CD4-positive, alpha-beta T cell treated with Interleukin-6 at 100 ng/mL for 8 hours (primary cell): ENCODE measurements around the gene GNPTG.
A peak's percentile ranks its signal among the peaks of the same experiment; 100 is the strongest.

ENCODE experiments used
- DNase-seq: peaks from one replicate; pipeline ENCODE4 v3.0.0-alpha.2; 2020; ENCODE audit warnings: mixed read lengths, low spot score

The GNPTG gene

DNA sequence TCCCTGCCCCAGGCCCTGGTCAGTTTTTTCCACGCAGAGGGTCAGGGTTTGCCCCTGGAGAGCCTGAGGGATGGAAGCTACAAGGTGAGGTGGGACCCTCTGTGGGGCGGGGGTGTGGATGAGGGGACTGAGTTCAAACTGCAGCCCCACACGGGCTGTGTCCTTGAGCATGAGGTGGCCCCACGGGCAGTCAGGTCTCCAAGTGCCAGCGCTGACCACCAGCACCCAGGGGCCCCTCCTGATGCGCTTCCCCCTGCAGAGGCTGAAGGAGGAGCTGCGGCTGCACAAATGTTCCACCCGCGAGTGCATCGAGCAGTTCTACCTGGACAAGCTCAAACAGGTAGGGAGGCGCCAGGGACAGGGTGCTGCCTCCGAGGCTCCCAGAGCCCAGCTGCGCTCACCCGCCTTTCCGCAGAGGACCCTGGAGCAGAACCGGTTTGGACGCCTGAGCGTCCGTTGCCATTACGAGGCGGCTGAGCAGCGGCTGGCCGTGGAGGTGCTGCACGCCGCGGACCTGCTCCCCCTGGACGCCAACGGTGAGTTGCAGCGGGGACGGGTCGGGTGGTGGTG lies 4.4 kb upstream of the GNPTG start:
- no peak for DNase-seq

DNA sequence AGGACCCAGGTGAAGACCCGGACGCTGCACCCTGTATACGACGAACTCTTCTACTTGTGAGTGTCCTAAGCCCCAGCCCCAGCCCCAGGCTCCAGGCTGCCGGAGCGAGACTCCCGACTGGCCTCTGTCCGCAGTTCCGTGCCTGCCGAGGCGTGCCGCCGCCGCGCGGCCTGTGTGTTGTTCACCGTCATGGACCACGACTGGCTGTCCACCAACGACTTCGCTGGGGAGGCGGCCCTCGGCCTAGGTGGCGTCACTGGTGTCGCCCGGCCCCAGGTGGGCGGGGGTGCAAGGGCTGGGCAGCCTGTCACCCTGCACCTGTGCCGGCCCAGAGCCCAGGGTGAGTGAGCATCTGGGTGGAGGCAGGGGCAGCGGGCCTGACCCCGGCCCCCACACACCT lies 3.8 kb upstream of the GNPTG start:
- no peak for DNase-seq

DNA sequence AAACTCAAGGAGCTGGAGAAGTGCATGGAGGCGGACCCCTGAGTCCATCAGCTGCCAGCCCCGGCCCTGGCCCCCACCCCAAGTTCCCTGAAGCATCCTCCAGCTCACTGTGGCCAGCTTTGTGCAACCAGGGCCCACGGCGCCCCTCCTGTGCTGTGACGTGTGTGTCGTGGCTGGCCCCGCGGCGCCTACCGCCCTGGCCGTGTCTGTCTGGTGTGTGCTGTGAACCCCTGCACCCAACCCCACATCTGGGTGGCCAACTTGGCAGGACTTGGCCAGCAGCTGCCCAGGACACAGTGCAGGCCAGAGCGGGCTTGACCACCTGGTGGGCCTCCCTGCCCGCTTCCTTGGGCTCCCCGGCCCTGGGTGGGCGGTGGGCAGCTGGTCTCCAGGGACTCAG lies 3.3 kb upstream of the GNPTG start:
- DNase-seq: no peak

DNA sequence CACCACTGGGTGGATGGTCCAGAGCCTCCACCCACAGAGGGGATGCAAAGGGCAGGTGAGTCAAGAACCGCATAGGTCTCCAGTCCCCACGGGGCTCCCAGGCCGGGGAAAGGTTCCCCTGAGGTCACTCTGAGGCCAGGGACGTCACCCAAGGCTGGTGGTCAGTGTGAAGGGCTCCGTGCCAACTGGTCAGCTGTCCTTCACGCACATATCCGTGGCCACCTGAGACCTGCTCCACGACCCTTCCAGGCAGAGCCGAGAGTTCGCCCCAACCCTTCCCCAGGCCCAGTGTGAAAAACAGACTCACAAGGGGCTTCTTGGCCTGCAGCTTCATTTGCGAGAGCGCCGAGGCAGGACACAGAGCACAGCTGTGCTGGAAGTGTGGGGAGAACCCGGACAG lies 2.8 kb upstream of the GNPTG start:
- no peak for DNase-seq

DNA sequence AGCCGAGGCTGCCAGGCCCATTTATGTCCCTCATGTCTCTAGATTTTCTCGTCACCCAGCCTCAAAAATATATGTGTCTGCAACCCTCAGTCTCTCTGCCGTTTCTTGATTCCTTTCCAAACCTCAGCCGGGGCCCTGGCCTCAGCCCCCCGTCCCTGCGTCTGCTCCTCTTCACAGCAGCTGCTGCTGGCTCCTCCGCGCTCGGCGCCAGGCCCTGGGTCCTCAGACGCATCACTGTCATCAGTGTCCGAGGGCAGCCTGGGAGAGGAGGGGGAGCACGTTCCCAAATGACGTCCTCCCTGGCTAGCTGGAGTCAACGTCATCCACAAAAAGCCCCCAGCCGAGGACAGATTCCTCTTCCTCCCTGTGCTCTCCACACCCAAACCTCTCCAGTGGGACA lies 2.4 kb upstream of the GNPTG start:
- no peak for DNase-seq

DNA sequence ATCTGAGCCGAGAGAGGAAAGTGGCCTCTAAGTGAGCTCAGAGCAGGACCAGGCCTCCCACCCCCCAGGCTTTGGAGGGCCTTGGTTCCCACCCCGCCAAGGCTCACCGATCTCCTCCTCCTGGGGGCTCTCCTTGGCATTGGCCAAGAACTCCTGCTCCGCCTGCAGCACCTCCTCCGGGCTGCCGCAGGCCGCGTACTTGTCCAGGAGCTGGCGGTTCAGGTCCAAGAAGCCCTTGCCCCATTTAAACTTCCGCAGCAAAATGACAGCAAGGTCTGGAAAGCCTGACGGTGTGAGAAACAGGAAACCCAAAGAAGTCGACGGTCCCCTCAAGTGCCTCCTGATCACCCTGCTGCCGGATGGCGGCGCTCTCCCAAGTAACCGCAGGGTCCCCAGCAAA lies 1.8 kb upstream of the GNPTG start:
- DNase-seq: no peak

DNA sequence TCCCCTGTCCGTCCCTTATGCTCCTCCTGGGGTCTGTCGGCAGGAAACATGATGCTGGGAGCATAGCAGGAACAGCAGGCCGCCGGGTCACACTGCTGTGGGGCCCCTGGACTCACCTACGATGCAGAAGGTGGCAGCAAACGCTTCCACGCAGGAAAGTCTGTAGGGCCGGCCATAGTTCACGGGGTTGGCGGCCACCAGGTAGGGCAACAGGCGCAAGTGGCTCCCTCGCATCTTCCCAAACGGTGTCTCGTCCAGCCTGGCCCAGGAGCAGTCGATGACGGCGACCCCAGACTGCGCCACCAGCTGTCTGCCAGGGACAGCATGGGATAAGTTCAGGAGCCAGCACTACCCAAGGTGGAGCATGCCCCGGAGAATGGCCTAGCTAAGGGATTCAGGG lies 1.0 kb upstream of the GNPTG start:
- DNase-seq: no peak

DNA sequence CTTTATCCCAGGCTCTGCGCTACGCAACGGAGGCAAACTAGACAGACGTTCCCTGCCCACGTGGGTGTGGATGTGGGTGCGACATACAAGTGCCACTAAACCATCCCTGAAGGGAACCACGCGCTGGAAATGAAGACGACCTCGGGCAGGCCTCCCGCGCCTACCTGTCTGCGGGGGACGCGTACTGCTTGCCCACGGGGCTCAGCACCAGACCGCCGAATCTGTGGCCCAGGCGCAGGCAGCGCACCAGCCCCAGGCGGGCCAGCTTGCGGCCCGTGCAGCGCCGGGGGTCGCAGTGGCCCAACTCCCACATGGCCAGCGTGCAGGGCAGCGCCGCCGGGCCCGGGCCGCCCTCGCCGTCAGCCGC lies 533 bp upstream of the GNPTG start:
- DNase-seq: no peak

DNA sequence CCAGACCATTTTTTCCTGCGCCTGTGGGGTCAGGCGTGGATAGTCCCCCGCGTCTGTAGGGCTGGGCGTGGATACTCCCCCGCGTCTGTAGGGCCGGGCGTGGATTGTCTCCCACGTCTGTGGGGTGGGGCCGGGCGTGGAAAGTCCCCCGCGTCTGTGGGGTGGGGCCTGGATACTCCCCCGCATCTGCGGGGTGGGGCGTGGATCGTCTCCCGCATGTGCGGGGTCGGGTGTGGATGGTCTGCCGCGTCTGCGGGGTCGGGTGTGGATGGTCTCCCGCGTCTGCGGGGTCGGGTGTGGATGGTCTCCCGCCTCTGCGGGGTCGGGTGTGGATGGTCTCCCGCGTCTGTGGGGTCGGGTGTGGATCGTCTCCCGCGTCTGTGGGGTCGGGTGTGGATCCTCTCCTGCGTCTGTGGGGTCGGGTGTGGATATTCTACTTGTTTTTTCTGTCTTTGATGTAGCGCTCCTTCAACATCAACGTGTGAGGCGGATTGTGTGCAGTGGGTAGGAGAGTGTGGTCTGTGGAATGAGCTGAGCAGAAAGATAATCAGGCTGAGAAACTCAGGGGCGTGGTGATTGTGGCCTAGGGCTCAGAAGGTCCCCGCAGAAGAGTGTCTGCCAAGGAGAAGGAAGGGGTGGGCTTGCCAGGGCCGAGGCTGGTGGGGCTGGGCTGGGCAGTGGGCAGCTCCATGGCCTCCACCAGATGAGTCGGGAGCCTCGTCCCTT lies 3.2 kb downstream of the GNPTG start:
- no peak for DNase-seq

DNA sequence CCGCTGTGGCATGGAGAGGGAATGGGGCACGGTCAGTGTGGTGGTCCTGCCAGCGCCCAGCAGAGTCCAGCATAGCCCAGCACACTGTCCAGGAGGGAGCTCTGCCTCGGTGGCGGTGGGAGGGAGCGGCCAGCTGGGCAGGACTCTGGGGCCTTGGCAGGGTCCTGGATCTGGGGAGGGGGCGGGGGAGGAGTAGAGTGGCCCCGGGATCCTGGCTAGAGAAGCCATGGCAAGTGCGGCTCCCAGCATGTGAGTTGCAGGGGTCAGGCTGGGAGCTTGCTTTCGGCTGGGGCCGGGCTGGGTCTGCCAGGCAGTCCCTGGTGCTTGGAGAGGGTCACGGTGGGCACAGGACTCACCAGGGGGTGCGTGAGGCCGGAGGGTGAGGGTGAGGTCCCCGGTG lies 3.9 kb downstream of the GNPTG start:
- DNase-seq: no peak

DNA sequence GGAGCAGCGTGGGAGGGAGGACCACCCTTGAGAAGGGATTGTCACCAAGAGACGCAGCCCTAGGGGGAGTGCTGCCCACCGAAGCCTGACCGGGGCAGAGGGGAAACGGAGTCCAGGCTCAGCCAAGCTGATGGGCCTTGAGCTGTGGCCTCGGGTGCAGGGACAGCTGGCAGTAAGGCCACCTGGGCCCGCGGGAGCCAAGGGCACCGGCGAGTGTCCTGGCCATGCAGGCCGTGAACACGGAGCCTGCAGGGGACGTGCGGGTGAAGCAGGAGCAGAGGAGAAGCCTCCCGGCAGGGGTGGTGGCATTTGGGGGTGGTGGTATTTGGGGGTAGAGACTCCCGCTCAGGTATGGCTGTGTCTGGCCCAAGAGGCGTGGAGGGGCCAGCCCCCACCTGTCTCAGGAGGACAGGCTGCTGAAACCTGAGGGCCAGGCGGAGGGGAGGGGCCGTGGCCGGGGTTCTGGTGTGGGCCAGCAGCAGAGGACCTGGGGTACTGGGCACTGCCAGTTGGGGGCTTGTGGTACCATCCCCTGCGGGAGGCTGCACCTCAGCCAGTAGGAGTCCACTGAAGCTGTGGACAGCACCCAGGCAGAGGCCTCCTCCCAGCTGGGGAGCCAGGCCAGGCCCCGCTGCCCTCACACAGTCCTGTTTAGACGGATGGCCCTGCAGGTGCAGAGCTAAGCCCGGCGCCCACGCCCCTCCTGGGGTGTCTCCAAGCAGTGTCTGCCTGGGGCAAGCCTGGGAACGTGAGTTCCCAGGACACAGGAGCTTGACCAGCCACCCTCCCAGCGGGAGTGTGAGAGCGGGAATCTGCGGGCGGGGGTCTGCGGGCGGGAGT lies 4.5 kb downstream of the GNPTG start:
- DNase-seq: no peak

DNA sequence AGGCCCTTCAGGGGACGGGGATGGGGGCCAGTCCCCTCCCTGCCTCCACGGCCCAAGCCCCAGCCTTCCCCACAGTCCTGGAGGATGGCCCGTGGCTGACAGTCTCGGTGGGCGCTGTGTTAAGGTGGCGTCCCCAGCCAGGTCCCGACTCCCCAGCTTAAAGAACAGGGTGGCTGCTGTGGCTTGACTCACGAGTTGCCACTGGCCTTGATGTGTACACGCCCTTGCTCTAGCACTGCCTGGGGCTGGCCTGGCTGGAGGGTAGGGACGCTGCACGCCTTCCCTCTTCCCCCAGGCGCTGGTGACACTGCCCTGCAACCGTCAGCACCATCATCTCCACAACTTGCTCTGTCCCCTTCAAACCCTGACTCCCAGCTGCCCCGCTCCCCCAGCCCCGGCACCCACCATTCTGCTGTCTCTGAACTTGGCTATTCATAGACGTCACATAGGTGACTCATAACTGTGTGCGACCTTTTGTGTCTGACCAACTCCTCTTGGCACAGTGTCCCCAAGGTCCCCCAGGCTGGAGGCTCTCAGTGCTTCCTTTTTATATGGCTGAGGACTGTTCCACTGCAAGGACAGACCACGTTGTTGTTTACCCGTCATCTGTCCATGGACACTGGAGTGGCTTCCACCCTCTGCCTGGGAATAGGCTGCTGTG lies 6.3 kb downstream of the GNPTG start:
- DNase-seq: no peak

DNA sequence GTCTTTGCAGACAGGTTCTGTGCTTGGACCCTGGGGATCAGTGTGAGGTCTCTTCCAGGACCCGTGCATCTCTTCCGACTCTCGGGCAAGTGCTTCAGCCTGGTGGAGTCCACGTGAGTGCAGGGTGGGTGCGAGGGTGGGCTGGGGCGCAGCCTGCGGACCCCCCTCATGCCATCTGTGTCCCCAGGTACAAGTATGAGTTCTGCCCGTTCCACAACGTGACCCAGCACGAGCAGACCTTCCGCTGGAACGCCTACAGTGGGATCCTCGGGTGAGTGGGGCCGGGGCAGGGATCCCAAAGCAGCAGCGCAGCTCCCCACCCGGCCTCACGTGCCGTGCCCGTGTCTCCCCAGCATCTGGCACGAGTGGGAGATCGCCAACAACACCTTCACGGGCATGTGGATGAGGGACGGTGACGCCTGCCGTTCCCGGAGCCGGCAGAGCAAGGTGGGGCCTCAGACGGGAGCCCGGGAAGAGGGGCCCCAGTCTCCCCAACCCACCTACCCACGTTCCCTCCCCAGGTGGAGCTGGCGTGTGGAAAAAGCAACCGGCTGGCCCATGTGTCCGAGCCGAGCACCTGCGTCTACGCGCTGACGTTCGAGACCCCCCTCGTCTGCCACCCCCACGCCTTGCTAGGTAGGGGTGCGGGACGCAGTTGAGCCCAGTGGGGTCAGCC lies 10.1 kb downstream of the GNPTG start:
- no peak for DNase-seq

DNA sequence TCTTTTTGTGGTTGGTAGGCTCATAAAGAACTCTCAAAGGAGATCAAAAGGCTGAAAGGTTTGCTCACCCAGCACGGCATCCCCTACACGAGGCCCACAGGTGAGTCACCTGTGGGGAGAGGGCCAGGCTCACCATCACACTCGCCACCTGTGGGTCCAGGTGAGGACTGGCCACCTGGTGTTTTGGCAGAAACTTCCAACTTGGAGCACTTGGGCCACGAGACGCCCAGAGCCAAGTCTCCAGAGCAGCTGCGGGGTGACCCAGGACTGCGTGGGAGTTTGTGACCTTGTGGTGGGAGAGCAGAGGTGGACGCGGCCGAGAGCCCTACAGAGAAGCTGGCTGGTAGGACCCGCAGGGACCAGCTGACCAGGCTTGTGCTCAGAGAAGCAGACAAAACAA lies 11.1 kb downstream of the GNPTG start:
- DNase-seq: no peak

DNA sequence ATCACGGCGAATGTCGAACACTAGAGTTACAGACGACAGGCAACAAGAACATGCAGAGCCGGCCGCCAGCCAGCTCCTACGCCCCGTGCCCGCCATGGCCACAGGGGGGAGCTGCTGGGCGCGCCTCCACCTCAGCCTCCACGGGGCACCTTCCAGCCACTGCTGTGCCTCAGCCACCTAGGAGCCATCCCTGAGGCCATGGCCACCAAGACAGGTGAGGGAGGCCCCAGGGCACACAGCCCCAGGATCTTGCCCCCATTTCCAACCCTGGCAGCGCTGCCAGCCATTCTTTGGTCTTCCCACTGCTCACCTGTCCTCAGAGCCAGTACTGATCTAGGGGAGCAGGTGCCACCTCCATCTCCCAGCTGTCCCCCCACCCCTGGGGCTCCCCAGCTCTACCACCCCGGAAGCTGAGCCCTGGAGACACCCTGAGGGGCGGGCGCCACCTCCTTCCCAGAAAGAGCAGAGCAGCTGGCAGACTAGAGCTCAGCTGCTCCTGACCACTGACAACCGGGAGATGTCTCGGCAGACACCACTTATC lies 11.8 kb downstream of the GNPTG start:
- peak; percentile 59 for DNase-seq

DNA sequence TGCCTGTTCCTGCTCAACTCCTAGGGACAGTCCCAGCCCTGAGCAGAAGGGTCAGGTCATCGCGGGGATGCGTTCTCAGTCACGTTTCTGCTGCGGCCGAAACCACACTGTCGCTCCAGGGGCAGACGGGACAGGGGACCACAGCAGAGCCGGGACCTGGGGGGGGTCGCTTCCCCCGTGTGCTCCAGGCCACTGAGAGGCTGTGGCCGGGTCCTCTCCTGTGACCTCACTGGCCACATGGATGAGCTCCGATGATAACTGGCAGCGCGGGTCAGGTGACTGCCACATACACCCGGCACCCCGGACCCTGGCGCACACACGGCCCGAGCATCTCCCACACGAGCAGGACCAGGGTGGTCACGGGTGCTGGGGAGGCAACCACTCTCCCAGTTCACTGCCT lies 12.8 kb downstream of the GNPTG start:
- no peak for DNase-seq

DNA sequence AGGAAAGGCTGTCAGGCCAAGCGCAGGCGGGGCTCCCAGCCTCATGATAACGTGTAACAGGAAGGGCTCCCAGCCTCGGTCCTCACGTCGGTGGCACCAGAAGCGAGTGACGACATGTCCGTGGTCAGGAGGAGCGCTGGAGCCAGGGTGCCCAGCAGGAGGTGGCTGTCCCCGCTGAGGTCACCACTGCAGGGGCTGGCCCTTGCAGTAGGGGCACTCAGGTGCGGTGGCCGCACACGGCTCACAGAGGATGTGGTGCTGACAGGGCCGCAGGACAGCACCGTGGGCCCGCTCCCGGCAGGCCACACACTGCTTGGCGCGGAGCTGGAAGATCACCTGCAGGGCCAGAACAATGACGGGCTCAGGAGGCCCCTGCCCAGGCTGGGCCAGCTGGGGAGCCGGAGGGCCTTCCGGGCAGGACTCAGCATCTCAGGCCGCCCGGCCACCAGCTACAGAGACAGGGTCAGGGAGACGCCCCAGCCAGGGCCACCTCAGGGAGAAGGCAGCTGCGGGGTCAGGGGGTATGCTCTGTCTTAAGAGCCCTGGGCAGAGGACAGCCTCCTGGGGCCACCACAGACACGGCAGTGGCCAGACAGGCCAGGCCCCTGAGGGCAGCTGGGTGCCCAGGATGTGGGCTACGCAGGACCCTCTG lies 14.5 kb downstream of the GNPTG start:
- DNase-seq: no peak

DNA sequence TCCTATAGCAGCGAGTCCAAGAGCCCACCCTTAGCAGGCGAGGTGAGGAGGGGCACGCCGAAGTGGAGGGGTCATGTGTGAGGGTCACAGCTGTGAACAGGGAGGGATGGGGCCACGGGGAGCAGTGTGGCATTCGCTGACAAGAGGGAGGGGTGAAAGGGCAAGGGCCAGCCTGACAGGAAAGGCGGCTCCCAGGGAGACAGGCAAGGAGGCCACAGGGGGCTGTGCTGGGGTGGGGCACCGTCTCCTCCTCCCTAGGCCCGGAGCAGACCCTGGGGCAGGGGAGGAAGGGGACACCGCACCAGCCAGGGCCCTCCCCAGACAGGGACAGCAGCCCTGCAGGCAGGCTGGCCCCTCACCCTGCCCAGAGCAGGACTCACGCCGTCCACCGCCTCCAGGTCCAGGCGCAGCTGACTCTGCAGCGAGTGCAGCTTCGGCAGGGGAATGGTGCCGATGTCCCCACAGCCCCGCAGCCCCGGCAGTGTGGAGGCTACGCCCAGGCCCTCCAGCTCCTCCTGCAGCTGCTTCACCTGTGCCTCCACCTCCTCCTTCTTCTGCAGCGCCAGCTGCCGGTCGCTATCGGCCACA lies 15.1 kb downstream of the GNPTG start:
- DNase-seq: no peak

DNA sequence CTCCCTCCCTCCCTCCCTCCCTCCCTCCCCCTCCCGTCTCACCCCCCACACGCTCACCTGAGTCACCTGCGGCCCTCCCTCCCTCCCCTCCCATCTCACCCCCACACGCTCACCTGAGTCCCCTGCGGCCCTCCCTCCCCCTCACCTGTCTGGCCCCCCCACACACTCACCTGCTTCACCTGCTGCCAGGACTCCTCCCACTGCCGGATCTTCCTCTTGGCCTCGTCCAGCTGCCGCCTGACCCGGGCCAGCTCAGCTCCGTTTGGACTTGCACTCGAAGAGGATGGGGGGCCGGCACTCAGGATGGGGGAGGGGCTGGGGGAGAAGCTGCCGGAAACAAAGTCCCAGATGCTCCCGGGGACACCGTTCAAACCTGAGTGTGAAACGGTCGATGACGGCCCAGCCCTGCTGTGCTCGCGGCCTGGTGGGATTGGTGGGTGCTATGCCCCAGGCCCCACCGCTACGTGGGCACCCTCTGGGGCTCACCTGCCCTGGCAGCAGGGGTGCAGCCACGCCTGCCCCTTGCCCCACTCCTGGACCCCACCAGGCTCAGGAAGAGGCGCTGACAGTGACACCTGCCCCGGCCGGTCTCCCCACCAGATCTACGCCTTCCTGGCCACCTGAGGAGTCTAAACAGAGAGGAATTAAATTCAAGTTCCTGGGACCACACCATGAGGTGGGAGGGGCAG lies 15.9 kb downstream of the GNPTG start:
- no peak for DNase-seq
